A673 (cell line): ENCODE data around the gene PRRG4. TPM values are rescaled to one million over a fixed set of nuclear protein-coding genes. Genes with fewer than 3 reads are reported as not detected.

Experiments used
- BruUV-seq: library from RNA; stranded (reverse); fragments of 400-500 nt; replicated peaks from 2 replicates; lab custom pipeline; 2021; lab: Mats Ljungman, UMichigan
- CTCF ChIA-PET: fragments of 300-600 bp; sonication (Branson Sonifier 250); formaldehyde crosslinking; loops from one replicate; lab custom pipeline; 2022; ENCODE audit warnings: antibody characterized with exemption; lab: Charles Lee
- POLR2A ChIA-PET: fragments of 300-600 bp; sonication (Branson Sonifier 250); formaldehyde crosslinking; loops from one replicate; lab custom pipeline; 2022; ENCODE audit warnings: antibody characterized with exemption; ENCODE audit not compliant: low non-redundant PET; lab: Charles Lee
- DNase-seq: peaks from one replicate; pipeline ENCODE4 v3.0.0-alpha.2; 2015; ENCODE audit warnings: low spot score
- H3K27ac ChIP-seq: fragments of 200-600 bp; sonication (generic); 2 replicates; pipeline ENCODE4 v1.5.1; 2016; ENCODE audit warnings: mixed run types, low read depth, mild to moderate bottlenecking, mixed read lengths, antibody characterized with exemption, low read length; ENCODE audit not compliant: poor library complexity, severe bottlenecking
- H3K27me3 ChIP-seq: fragments of 200-600 bp; sonication (generic); replicated peaks from 2 replicates; pipeline ENCODE4 v1.6.1; 2017; ENCODE audit warnings: mixed run types, low read depth, mild to moderate bottlenecking, mixed read lengths, antibody characterized with exemption, low read length; ENCODE audit not compliant: insufficient read depth, poor library complexity
- H3K36me3 ChIP-seq: fragments of 200-600 bp; sonication (generic); 2 replicates; pipeline ENCODE4 v1.6.1; 2016; ENCODE audit warnings: mixed run types, mild to moderate bottlenecking, mixed read lengths, antibody characterized with exemption, low read length; ENCODE audit not compliant: insufficient read depth, poor library complexity, severe bottlenecking
- H3K4me1 ChIP-seq: fragments of 200-600 bp; sonication (generic); 2 replicates; pipeline ENCODE4 v1.6.1; 2017; ENCODE audit warnings: mixed run types, mild to moderate bottlenecking, mixed read lengths, antibody characterized with exemption, low read length; ENCODE audit not compliant: insufficient read depth, poor library complexity, severe bottlenecking
- H3K4me3 ChIP-seq: fragments of 200-600 bp; sonication (generic); 2 replicates; pipeline ENCODE4 v1.5.1; 2016; ENCODE audit warnings: low read depth, mixed run types, mild to moderate bottlenecking, mixed read lengths, low read length; ENCODE audit not compliant: poor library complexity, severe bottlenecking
- H3K9me3 ChIP-seq: fragments of 200-600 bp; sonication (generic); 2 replicates; pipeline ENCODE4 v1.6.1; 2016; ENCODE audit warnings: mixed run types, low read depth, mild to moderate bottlenecking, mixed read lengths, antibody characterized with exemption, low read length; ENCODE audit not compliant: poor library complexity, severe bottlenecking
- CTCF ChIP-seq: fragments of 300-800, 200-600 bp; sonication (generic); conservative IDR thresholded peaks from 2 replicates; pipeline ENCODE4 v1.5.1; 2017; ENCODE audit warnings: low read depth, mild to moderate bottlenecking, antibody characterized with exemption, low read length, moderate library complexity, mixed read lengths
- EZH2 ChIP-seq: fragments of 200-600 bp; sonication (generic); IDR thresholded peaks from 2 replicates; pipeline ENCODE4 v1.6.1; 2017; ENCODE audit warnings: borderline replicate concordance, low read depth, mild to moderate bottlenecking, mixed read lengths, antibody characterized with exemption, low read length; ENCODE audit not compliant: poor library complexity, severe bottlenecking
- intact Hi-C: fragments of 100-400 bp; cut with micrococcal nuclease; formaldehyde crosslinking; loops from one replicate; pipeline ENCODE4 v1.10.0; 2022; ENCODE audit not compliant: unreplicated experiment
- total RNA-seq: library from RNA; stranded (reverse); gene quantifications from 2 replicates; pipeline ENCODE4 v1.2.3, GENCODE V29; 2021

The PRRG4 gene
- total RNA-seq, 1 experiment from 2014 or later, result 3.8 TPM

GRCh38 chr11:32881286-32881685, 51.6 kb downstream of the PRRG4 start:
- Histone ChIP-seq H3K27ac (no peak overlapping the region), H3K27me3 (peaks cover 6% of the 10 kb centered on the region), H3K4me3 (no peak overlapping the region), H3K36me3 (no peaks in the 10 kb centered on the region), H3K9me3 (no peaks in the 10 kb centered on the region), H3K4me1 (no peaks in the 10 kb centered on the region)
- CTCF ChIA-PET, result no interaction called here
- no peak for DNase-seq
- POLR2A ChIA-PET, result interaction anchor here (0.7 kb wide), 1 partner anchor 141 kb away, joined by 7 read pairs; no protein-coding TSS in a partner anchor
- TF ChIP-seq CTCF (no peak), EZH2 (no peak)
- intact Hi-C loops, result no loop called here
- no TSS peak for BruUV-seq

GRCh38 chr11:32883421-32883820, 53.7 kb downstream of the PRRG4 start:
- TF ChIP-seq CTCF (no peak), EZH2 (no peak)
- ChIA-PET CTCF (interaction anchor here (0.5 kb wide), 1 partner anchor 677 kb away, joined by 3 read pairs; no protein-coding TSS in a partner anchor), POLR2A (no interaction called here)
- peaks cover 6% of the 10 kb centered on the region for H3K27me3 ChIP-seq
- no peak for DNase-seq
- H3K27ac ChIP-seq, result no peak overlapping the region
- intact Hi-C loops, result no loop called here
- no peaks in the 10 kb centered on the region for H3K9me3 ChIP-seq
- H3K4me1 ChIP-seq, result no peaks in the 10 kb centered on the region
- no peak overlapping the region for H3K4me3 ChIP-seq
- no peaks in the 10 kb centered on the region for H3K36me3 ChIP-seq
- BruUV-seq, result no TSS peak

GRCh38 chr11:32884023-32884422, 54.3 kb downstream of the PRRG4 start:
- H3K4me3 ChIP-seq, result no peak overlapping the region
- ChIA-PET CTCF (no interaction called here), POLR2A (no interaction called here)
- peaks cover 4% of the 10 kb centered on the region for H3K27me3 ChIP-seq
- TF ChIP-seq EZH2, result no peak
- no peak for TF ChIP-seq CTCF
- H3K9me3 ChIP-seq, result no peaks in the 10 kb centered on the region
- BruUV-seq, result no TSS peak
- H3K4me1 ChIP-seq, result no peaks in the 10 kb centered on the region
- H3K36me3 ChIP-seq, result no peaks in the 10 kb centered on the region
- no peak overlapping the region for H3K27ac ChIP-seq
- no peak for DNase-seq
- intact Hi-C loops, result no loop called here
